ENCODE data around the gene HEXD.
"Not testable (repeated sequence)": the region's sequence is repeated elsewhere in the genome, so short reads cannot be mapped to it uniquely, and the experiment has no call there.

Gene HEXD

GRCh38 chr17:82382220-82382932 is 35.8 kb upstream of the HEXD start:
- DNase-seq (ENCODE audit: low read depth in 2 of 2), result not testable (repeated sequence)

GRCh38 chr17:82382933-82383255 is 35.3 kb upstream of the HEXD start:
- no peak for DNase-seq (ENCODE audit: low read depth in 2 of 2)

- DNase-seq (ENCODE audit: low read depth in 2 of 2), result no peak
These were observed 34.7 kb upstream of the HEXD start for GRCh38 chr17:82383411-82383810.

- DNase-seq (ENCODE audit: low read depth in 2 of 2), result no peak
These were observed 34.0 kb upstream of the HEXD start for GRCh38 chr17:82384051-82384729.

GRCh38 chr17:82384730-82385481 is 33.2 kb upstream of the HEXD start:
- DNase-seq (ENCODE audit: low read depth in 2 of 2), result no peak

GRCh38 chr17:82385559-82386254 is 32.4 kb upstream of the HEXD start:
- no peak for DNase-seq (ENCODE audit: low read depth in 2 of 2)

- DNase-seq (ENCODE audit: low read depth in 2 of 2), result no peak
These were observed 31.8 kb upstream of the HEXD start for GRCh38 chr17:82386255-82386831.

- no peak for DNase-seq (ENCODE audit: low read depth in 2 of 2)
These were observed 31.1 kb upstream of the HEXD start for GRCh38 chr17:82386881-82387704.

- DNase-seq (ENCODE audit: low read depth in 2 of 2), result no peak
These were observed 30.4 kb upstream of the HEXD start for GRCh38 chr17:82387705-82388106.

GRCh38 chr17:82388223-82388921 is 29.8 kb upstream of the HEXD start:
- no peak for DNase-seq (ENCODE audit: low read depth in 2 of 2)

- DNase-seq (ENCODE audit: low read depth in 2 of 2), result no peak
These were observed 29.2 kb upstream of the HEXD start for GRCh38 chr17:82388922-82389283.

GRCh38 chr17:82389379-82389778 is 28.8 kb upstream of the HEXD start:
- no peak for DNase-seq (ENCODE audit: low read depth in 2 of 2)

GRCh38 chr17:82390015-82390859 is 27.9 kb upstream of the HEXD start:
- DNase-seq (ENCODE audit: low read depth in 2 of 2), result no peak

GRCh38 chr17:82390860-82391435 is 27.2 kb upstream of the HEXD start:
- no peak for DNase-seq (ENCODE audit: low read depth in 2 of 2)

- DNase-seq (ENCODE audit: low read depth in 2 of 2), result no peak
These were observed 26.6 kb upstream of the HEXD start for GRCh38 chr17:82391496-82392066.

- no peak for DNase-seq (ENCODE audit: low read depth in 2 of 2)
These were observed 25.8 kb upstream of the HEXD start for GRCh38 chr17:82392209-82392920.

- DNase-seq (ENCODE audit: low read depth in 2 of 2), result no peak
These were observed 25.2 kb upstream of the HEXD start for GRCh38 chr17:82392941-82393340.

- no peak for DNase-seq (ENCODE audit: low read depth in 2 of 2)
These were observed 23.9 kb upstream of the HEXD start for GRCh38 chr17:82394278-82394677.

Measured in stimulated activated CD4-positive, alpha-beta T cell treated with anti-CD3 and anti-CD28 coated beads, Interleukin-1b, Interleukin-23, amount 100 ng/mL, for 4 hours (primary cell).